IMR-90 (cell line): Measurements from ENCODE around the gene GLYATL1. TPM values are rescaled to one million over a fixed set of nuclear protein-coding genes. Genes with fewer than 3 reads are reported as not detected.

Experiments
- ATAC-seq: fragments of 200-7000 bp; cut with Tn5 transposase; 2 replicates; pipeline ENCODE4 v1.9.1; 2020; ENCODE audit warnings: low read depth, mild to moderate bottlenecking, moderate library complexity
- BruUV-seq: library from RNA; stranded (reverse); fragments of 400-500 nt; replicated peaks from 2 replicates; lab custom pipeline; 2021; lab: Mats Ljungman, UMichigan
- CTCF ChIA-PET: fragments of 300-600 bp; formaldehyde crosslinking; extraction: SDS; loops from one replicate; lab custom pipeline; 2021; ENCODE audit warnings: antibody characterized with exemption; lab: Yijun Ruan, JAX
- POLR2A ChIA-PET: fragments of 300-600 bp; sonication (Branson Sonifier 250); formaldehyde crosslinking; loops from one replicate; lab custom pipeline; 2022; ENCODE audit warnings: antibody characterized with exemption; ENCODE audit not compliant: unreplicated experiment; lab: Charles Lee
- DNase-seq: peaks from one replicate; pipeline ENCODE4 v3.0.0; 2013
- H2AFZ ChIP-seq: replicated peaks from 2 replicates; pipeline ENCODE3; 2013; ENCODE audit warnings: low read length, mild to moderate bottlenecking; ENCODE audit not compliant: poor library complexity
- H2AK5ac ChIP-seq: 2 replicates; pipeline ENCODE4 v1.6.1; 2013; ENCODE audit warnings: low read depth, low read length, inconsistent platforms
- H2AK9ac ChIP-seq: replicated peaks from 2 replicates; pipeline ENCODE3; 2013; ENCODE audit warnings: mild to moderate bottlenecking, low read depth, low read length, moderate library complexity; ENCODE audit not compliant: poor library complexity
- H2BK120ac ChIP-seq: 2 replicates; pipeline ENCODE4 v1.6.1; 2013; ENCODE audit warnings: low read depth, low read length, inconsistent platforms
- H2BK15ac ChIP-seq: 3 replicates; pipeline ENCODE4 v1.6.1; 2013; ENCODE audit warnings: low read depth, low read length, inconsistent platforms
- H2BK20ac ChIP-seq: 2 replicates; pipeline ENCODE4 v1.6.1; 2013; ENCODE audit warnings: low read depth, mild to moderate bottlenecking, inconsistent platforms, low read length, moderate library complexity
- H2BK5ac ChIP-seq: 2 replicates; pipeline ENCODE4 v1.6.1; 2013; ENCODE audit warnings: mild to moderate bottlenecking, low read depth, low read length, inconsistent platforms; ENCODE audit not compliant: poor library complexity, severe bottlenecking
- H3K14ac ChIP-seq: replicated peaks from 2 replicates; pipeline ENCODE4 v1.6.1; 2013; ENCODE audit warnings: low read depth, low read length, inconsistent platforms
- H3K18ac ChIP-seq: 2 replicates; pipeline ENCODE4 v1.6.1; 2013; ENCODE audit warnings: low read depth, low read length, control low read depth
- H3K23ac ChIP-seq: 2 replicates; pipeline ENCODE4 v1.6.1; 2013; ENCODE audit warnings: low read depth, low read length, inconsistent platforms
- H3K27ac ChIP-seq: 2 replicates; pipeline ENCODE4 v1.5.1; 2013; ENCODE audit warnings: mild to moderate bottlenecking, control low read depth, low read length; ENCODE audit not compliant: insufficient read depth
- H3K27me3 ChIP-seq: 2 replicates; pipeline ENCODE4 v1.6.1; 2013; ENCODE audit warnings: low read length; ENCODE audit not compliant: control insufficient read depth, insufficient read depth
- H3K36me3 ChIP-seq: 2 replicates; pipeline ENCODE4 v1.6.1; 2013; ENCODE audit warnings: low read length, mixed read lengths; ENCODE audit not compliant: control insufficient read depth, insufficient read depth
- H3K4ac ChIP-seq: 2 replicates; pipeline ENCODE4 v1.6.1; 2013; ENCODE audit warnings: low read depth, low read length, inconsistent platforms
- H3K4me1 ChIP-seq: 2 replicates; pipeline ENCODE4 v1.6.1; 2013; ENCODE audit warnings: low read length, mixed read lengths; ENCODE audit not compliant: control insufficient read depth, insufficient read depth
- H3K4me2 ChIP-seq: 2 replicates; pipeline ENCODE4 v1.6.1; 2013; ENCODE audit warnings: low read depth, mild to moderate bottlenecking, control low read depth, low read length, moderate library complexity
- H3K4me3 ChIP-seq: 2 replicates; pipeline ENCODE4 v1.5.1; 2013; ENCODE audit warnings: low read depth, mild to moderate bottlenecking, control low read depth, low read length, moderate library complexity; ENCODE audit not compliant: insufficient read depth
- H3K56ac ChIP-seq: 2 replicates; pipeline ENCODE4 v1.6.1; 2013; ENCODE audit warnings: low read length, inconsistent platforms; ENCODE audit not compliant: insufficient read depth; ENCODE audit errors: extremely low read depth
- H3K79me1 ChIP-seq, 2 experiments: 2 replicates each; pipeline ENCODE4 v1.6.1; 2013; ENCODE audit warnings: low read length in 2 of 2, inconsistent platforms in 1 of 2, low read depth in 1 of 2
- H3K9ac ChIP-seq: 2 replicates; pipeline ENCODE4 v1.6.1; 2013; ENCODE audit warnings: low read depth, low read length, control low read depth
- H3K9me1 ChIP-seq: 2 replicates; pipeline ENCODE4 v1.6.1; 2013; ENCODE audit warnings: low read length, inconsistent platforms; ENCODE audit not compliant: insufficient read depth
- H3K9me3 ChIP-seq: 2 replicates; pipeline ENCODE4 v1.6.1; 2013; ENCODE audit warnings: low read length; ENCODE audit not compliant: control insufficient read depth, insufficient read depth
- H4K20me1 ChIP-seq: 2 replicates; pipeline ENCODE4 v1.6.1; 2013; ENCODE audit warnings: low read length, inconsistent platforms; ENCODE audit not compliant: insufficient read depth
- H4K5ac ChIP-seq: 2 replicates; pipeline ENCODE4 v1.6.1; 2013; ENCODE audit warnings: mild to moderate bottlenecking, low read depth, low read length, control low read depth
- H4K8ac ChIP-seq, 2 experiments: 2 replicates each; pipeline ENCODE4 v1.6.1; 2013; ENCODE audit warnings: low read depth in 2 of 2, low read length in 2 of 2, control low read depth in 1 of 2, inconsistent platforms in 1 of 2
- H4K91ac ChIP-seq: 2 replicates; pipeline ENCODE4 v1.6.1; 2013; ENCODE audit warnings: low read depth, low read length, inconsistent platforms; ENCODE audit not compliant: insufficient read depth
- RAD21 ChIP-seq: IDR thresholded peaks from 2 replicates; pipeline ENCODE4 v1.6.1; 2012; ENCODE audit warnings: low read length, improper control_type of control experiment
- WGBS, 2 experiments: methylation state at CpG; one replicate each; pipeline versions ENCODE4 v1.1.5 to v1.1.7; 2013; ENCODE audit warnings: missing lambda C conversion rate in 2 of 2; ENCODE audit not compliant: insufficient read length in 1 of 2; ENCODE audit errors: extremely low coverage in 2 of 2; 5-methylcytosine and 5-hydroxymethylcytosine counted together
- dilution Hi-C: fragments of 300-500 bp; cut with HindIII; formaldehyde crosslinking; loops from one replicate; pipeline ENCODE4 v1.14.3; 2018; ENCODE audit warnings: low sequenced_read_pairs; ENCODE audit not compliant: unreplicated experiment
- in situ Hi-C: fragments of 300-500 bp; cut with MboI; formaldehyde crosslinking; loops from 3 replicates; pipeline ENCODE4 v1.14.3; 2019; ENCODE audit warnings: low sequenced_read_pairs, inconsistent platforms, mixed read lengths
- intact Hi-C: fragments of 100-400 bp; cut with micrococcal nuclease; formaldehyde crosslinking; loops from 2 replicates; pipeline ENCODE4 v1.10.0; 2022
- polyA plus RNA-seq, 3 experiments: library from polyadenylated mRNA; depleted of rRNA; stranded (reverse); fragments of >200 nt; gene quantifications; 2 replicates each; pipeline ENCODE4 v1.2.3, GENCODE V29; 2012; ENCODE audit warnings: low replicate concordance in 1 of 3
- total RNA-seq: library from RNA; depleted of rRNA; stranded (reverse); fragments of >200 nt; gene quantifications from 2 replicates; pipeline ENCODE4 v1.2.3, GENCODE V29; 2012

Gene GLYATL1
- total and polyA plus RNA-seq, 2 of the 4 experiments (the other 2 are of a cell fraction) = 0.54 to 0.58 TPM

GRCh38 chr11:58927393-58928106 is 11.7 kb upstream of the GLYATL1 start:
- Histone ChIP-seq H2BK120ac (no peak overlapping the region), H2AK9ac (peak overlapping the region; percentile 39), H3K79me1 (no peaks in the 10 kb centered on the region), H2BK5ac (no peak overlapping the region), H3K4ac (no peak overlapping the region), H3K9me3 (no peaks in the 10 kb centered on the region), H4K91ac (no peak overlapping the region), H2BK20ac (no peak overlapping the region), H3K27ac (no peak overlapping the region), H3K4me1 (peaks cover 3% of the 10 kb centered on the region; the same call in 1 of the 2 replicates), H4K5ac (no peak overlapping the region), H3K36me3 (no peaks in the 10 kb centered on the region), H2AFZ (peak overlapping the region; percentile 75), H3K27me3 (no peaks in the 10 kb centered on the region), H3K4me2 (peak overlapping the region; percentile 3; the same call in 1 of the 2 replicates), H3K23ac (0 out of 2 replicates have a peak overlapping the region, but pooled peaks have one; percentile 62), H3K9me1 (no peaks in the 10 kb centered on the region; the same call in 1 of the 2 replicates), H4K20me1 (no peaks in the 10 kb centered on the region), H2BK15ac (no peak overlapping the region), H3K14ac (no peak overlapping the region), H2AK5ac (no peak overlapping the region), H4K8ac (no peak overlapping the region), H3K9ac (no peak overlapping the region), H3K56ac (no peak overlapping the region), H3K4me3 (no peak overlapping the region), H3K18ac (no peak overlapping the region)
- ChIA-PET CTCF (interaction anchor here (0.6 to 2.0 kb wide), 3 partner anchors 9 to 886 kb away, joined by 3 to 6 read pairs (median 4); no protein-coding TSS in a partner anchor), POLR2A (no interaction called here)
- ATAC-seq (peak; percentile 80), DNase-seq (peak; percentile 29)
- TF ChIP-seq RAD21 = no peak
- 0% methylated on average over 6 of the region's 15 CpGs; no CpG with 5 or more reads in 1 of the 2 experiments for WGBS, 2 experiments
- in situ Hi-C loops (no loop called here), intact Hi-C loops (loop anchor here (2.0 kb wide), 1 partner anchor 23 kb away; no protein-coding TSS in a partner anchor), dilution Hi-C loops (no loop called here)
- BruUV-seq = no TSS peak
